ENCODE results near the gene ZNF556.

Gene ZNF556

GRCh38 chr19:2867025-2867991 is at the start of gene ZNF556:
TSS of gene ZNF556 (plus strand) at chr19:2867335. CDS start at chr19:2867422, 87 bp downstream.
- TF ChIP-seq POLR2A (IDR thresholded peaks at IDR 0.05; ENCODE audit: extremely low read depth, insufficient read length): no peak
- H3K4me3 ChIP-seq (ENCODE audit: low read depth, low read length): no peak within 1 kb of the TSS
- DNase-seq (ENCODE audit: low read depth): peak; percentile 11

- peak; percentile 91 for DNase-seq (ENCODE audit: low read depth)
- TF ChIP-seq MAX (IDR thresholded peaks at IDR 0.05; ENCODE audit: low read depth, low read length) (peak; percentile 63), CTCF (IDR thresholded peaks at IDR 0.05; ENCODE audit: low read depth, low read length) (peak; percentile 81), POLR2A (IDR thresholded peaks at IDR 0.05; ENCODE audit: extremely low read depth, insufficient read length) (peak; percentile 15), MYC (IDR thresholded peaks at IDR 0.05; ENCODE audit: low read depth, low read length) (peak; percentile 52; the same call in 1 of the 2 replicates)
- H3K4me3 ChIP-seq (ENCODE audit: low read depth, low read length): peak within 1 kb of the TSS; percentile 60
These were observed 47.5 kb upstream of the ZNF556 start, which contains the start of gene ZNF554 for GRCh38 chr19:2819540-2820111. TSS of gene ZNF554 (plus strand) at chr19:2819868. CDS start at chr19:2820072, 204 bp downstream.

- DNase-seq (ENCODE audit: low read depth): peak; percentile 24
- TF ChIP-seq POLR2A (IDR thresholded peaks at IDR 0.05; ENCODE audit: extremely low read depth, insufficient read length) (no peak), MAX (IDR thresholded peaks at IDR 0.05; ENCODE audit: low read depth, low read length) (no peak), MYC (IDR thresholded peaks at IDR 0.05; ENCODE audit: low read depth, low read length) (no peak), CTCF (IDR thresholded peaks at IDR 0.05; ENCODE audit: low read depth, low read length) (no peak)
- H3K4me3 ChIP-seq (ENCODE audit: low read depth, low read length): peak overlapping the region; percentile 60
These were observed 46.9 kb upstream of the ZNF556 start for GRCh38 chr19:2820112-2820702.

GRCh38 chr19:2822846-2823245 is 44.3 kb upstream of the ZNF556 start:
- DNase-seq (ENCODE audit: low read depth): no peak
- H3K4me3 ChIP-seq (ENCODE audit: low read depth, low read length): no peak overlapping the region
- no peak for TF ChIP-seq POLR2A (IDR thresholded peaks at IDR 0.05; ENCODE audit: extremely low read depth, insufficient read length)
- TF ChIP-seq MYC (IDR thresholded peaks at IDR 0.05; ENCODE audit: low read depth, low read length): no peak
- no peak for TF ChIP-seq CTCF (IDR thresholded peaks at IDR 0.05; ENCODE audit: low read depth, low read length)
- TF ChIP-seq MAX (IDR thresholded peaks at IDR 0.05; ENCODE audit: low read depth, low read length): no peak

GRCh38 chr19:2823646-2824045 is 43.5 kb upstream of the ZNF556 start:
- no peak for TF ChIP-seq MYC (IDR thresholded peaks at IDR 0.05; ENCODE audit: low read depth, low read length)
- TF ChIP-seq POLR2A (IDR thresholded peaks at IDR 0.05; ENCODE audit: extremely low read depth, insufficient read length): no peak
- no peak for TF ChIP-seq MAX (IDR thresholded peaks at IDR 0.05; ENCODE audit: low read depth, low read length)
- no peak for TF ChIP-seq CTCF (IDR thresholded peaks at IDR 0.05; ENCODE audit: low read depth, low read length)
- no peak for DNase-seq (ENCODE audit: low read depth)

GRCh38 chr19:2824129-2824528 is 43.0 kb upstream of the ZNF556 start:
- H3K4me3 ChIP-seq (ENCODE audit: low read depth, low read length): no peak overlapping the region
- DNase-seq (ENCODE audit: low read depth): no peak
- no peak for TF ChIP-seq POLR2A (IDR thresholded peaks at IDR 0.05; ENCODE audit: extremely low read depth, insufficient read length)

More at GRCh38 chr19:2823646-2824045, 43.5 kb upstream of the ZNF556 start:
- H3K4me3 ChIP-seq (ENCODE audit: low read depth, low read length): no peak overlapping the region

All from NB4 (cell line).